ENCODE data around the gene BRSK2.

GRCh38 chr11:1367721-1368120 is 22.0 kb upstream of the BRSK2 start:
- no peak for TF ChIP-seq CTCF (IDR thresholded peaks at IDR 0.05; ENCODE audit: low read length)
- TF ChIP-seq EZH2 (optimal IDR thresholded peaks at IDR 0.05; ENCODE audit: low read depth, low read length), result no peak
